RWPE2 (cell line): ENCODE results near the gene APPBP2.
"Not testable (repeated sequence)": the region's sequence is repeated elsewhere in the genome, so short reads cannot be mapped to it uniquely, and the experiment has no call there.

ENCODE experiments used
- ATAC-seq: fragments of 200-7000 bp; cut with Tn5 transposase; 3 replicates; pipeline ENCODE4 v1.9.1; 2021; ENCODE audit warnings: low read depth
- DNase-seq: peaks from one replicate; pipeline ENCODE4 v3.0.0-alpha.2; 2020; ENCODE audit warnings: low spot score
- H3K27ac ChIP-seq: fragments of 450-650 bp; 2 replicates; pipeline ENCODE4 v1.5.1; 2017; ENCODE audit warnings: mild to moderate bottlenecking; ENCODE audit not compliant: poor library complexity, severe bottlenecking
- H3K27me3 ChIP-seq: fragments of 250-450 bp; sonication (Bioruptor Pico); 2 replicates; pipeline ENCODE4 v1.5.1; 2021; ENCODE audit warnings: mild to moderate bottlenecking, moderate library complexity; ENCODE audit not compliant: insufficient read depth, poor library complexity, severe bottlenecking
- H3K36me3 ChIP-seq: fragments of 250-450 bp; sonication (Bioruptor Pico); 2 replicates; pipeline ENCODE4 v1.5.1; 2020; ENCODE audit warnings: low read depth, mild to moderate bottlenecking, moderate library complexity
- H3K4me1 ChIP-seq: fragments of 250-450 bp; sonication (Bioruptor Pico); 2 replicates; pipeline ENCODE4 v1.5.1; 2021; ENCODE audit warnings: mild to moderate bottlenecking, moderate library complexity; ENCODE audit not compliant: insufficient read depth, poor library complexity, severe bottlenecking
- H3K4me3 ChIP-seq: fragments of 250-450 bp; sonication (Bioruptor Pico); 2 replicates; pipeline ENCODE4 v1.5.1; 2021; ENCODE audit warnings: mild to moderate bottlenecking, moderate library complexity; ENCODE audit not compliant: severe bottlenecking
- H3K9me3 ChIP-seq: fragments of 250-450 bp; sonication (Bioruptor Pico); 2 replicates; pipeline ENCODE4 v1.5.1; 2021; ENCODE audit warnings: mild to moderate bottlenecking, moderate library complexity; ENCODE audit not compliant: severe bottlenecking
- CTCF ChIP-seq: fragments of 450-650 bp; IDR thresholded peaks from one replicate; pipeline ENCODE4 v1.5.1; 2017; ENCODE audit warnings: mild to moderate bottlenecking, moderate library complexity; ENCODE audit not compliant: poor library complexity, severe bottlenecking

APPBP2 gene

DNA sequence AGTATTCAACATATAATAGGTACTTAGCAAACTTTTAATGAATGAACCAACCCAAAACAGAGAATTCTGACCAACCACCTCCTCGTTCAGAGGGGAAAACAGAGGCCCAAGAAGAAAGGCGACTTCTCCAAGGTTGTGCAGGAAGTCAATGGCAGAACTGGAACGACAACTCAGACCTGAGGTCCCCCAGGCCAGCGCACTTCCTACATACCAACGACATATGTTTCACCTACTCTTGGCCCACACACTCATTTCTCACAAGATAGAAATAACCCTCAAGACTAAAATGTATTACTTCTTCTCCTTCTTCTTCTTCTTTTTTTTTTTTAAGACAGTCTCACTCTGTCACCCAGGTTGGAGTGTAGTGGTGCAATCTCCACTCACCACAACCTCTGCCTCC lies 89.4 kb downstream of the APPBP2 start:
- Histone ChIP-seq H3K4me3 (no peak overlapping the region), H3K27me3 (no peaks in the 10 kb centered on the region), H3K27ac (no peak overlapping the region), H3K9me3 (no peaks in the 10 kb centered on the region), H3K4me1 (peaks cover 7% of the 10 kb centered on the region), H3K36me3 (no peaks in the 10 kb centered on the region)
- DNase-seq (no peak), ATAC-seq (no peak)
- no peak for TF ChIP-seq CTCF

- Histone ChIP-seq H3K27ac (no peak overlapping the region), H3K36me3 (no peaks in the 10 kb centered on the region), H3K27me3 (no peaks in the 10 kb centered on the region), H3K9me3 (no peaks in the 10 kb centered on the region), H3K4me3 (no peak overlapping the region), H3K4me1 (peaks cover 7% of the 10 kb centered on the region)
- TF ChIP-seq CTCF: peak; percentile 96
- DNase-seq (no peak), ATAC-seq (peak; percentile 56)
Measured at GRCh38 chr17:60435244-60436167, 90.5 kb downstream of the APPBP2 start.

GRCh38 chr17:60433021-60433997 lies 92.7 kb downstream of the APPBP2 start:
- not testable (repeated sequence) for H3K27ac ChIP-seq, DNase-seq, H3K27me3 ChIP-seq, H3K4me3 ChIP-seq, H3K36me3 ChIP-seq, H3K4me1 ChIP-seq, H3K9me3 ChIP-seq, ATAC-seq

DNA sequence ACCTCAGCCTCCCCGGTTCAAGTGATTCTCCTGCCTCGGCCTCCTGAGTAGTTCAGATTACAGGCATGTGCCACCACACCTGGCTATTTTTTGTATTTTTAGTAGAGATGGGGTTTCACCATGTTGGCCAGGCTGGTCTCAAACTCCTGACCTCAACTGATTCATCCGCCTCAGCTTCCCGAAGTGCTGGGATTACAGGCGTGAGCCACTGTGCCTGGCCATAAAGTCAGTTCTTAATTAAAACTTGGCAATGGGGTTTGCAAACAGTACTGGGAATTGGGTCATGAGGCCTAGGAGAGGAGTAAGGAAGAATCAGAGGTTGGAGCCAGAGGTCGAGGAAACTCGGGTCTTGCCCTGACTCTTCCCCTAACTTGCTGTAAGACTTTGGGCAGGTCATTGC lies 95.5 kb downstream of the APPBP2 start:
- not testable (repeated sequence) for H3K36me3 ChIP-seq, DNase-seq, H3K9me3 ChIP-seq, ATAC-seq, H3K4me1 ChIP-seq, H3K27me3 ChIP-seq, H3K27ac ChIP-seq, H3K4me3 ChIP-seq

GRCh38 chr17:60428491-60428890 lies 97.6 kb downstream of the APPBP2 start:
- not testable (repeated sequence) for H3K27me3 ChIP-seq, ATAC-seq, H3K4me3 ChIP-seq, H3K4me1 ChIP-seq, H3K27ac ChIP-seq, H3K36me3 ChIP-seq, DNase-seq, H3K9me3 ChIP-seq

DNA sequence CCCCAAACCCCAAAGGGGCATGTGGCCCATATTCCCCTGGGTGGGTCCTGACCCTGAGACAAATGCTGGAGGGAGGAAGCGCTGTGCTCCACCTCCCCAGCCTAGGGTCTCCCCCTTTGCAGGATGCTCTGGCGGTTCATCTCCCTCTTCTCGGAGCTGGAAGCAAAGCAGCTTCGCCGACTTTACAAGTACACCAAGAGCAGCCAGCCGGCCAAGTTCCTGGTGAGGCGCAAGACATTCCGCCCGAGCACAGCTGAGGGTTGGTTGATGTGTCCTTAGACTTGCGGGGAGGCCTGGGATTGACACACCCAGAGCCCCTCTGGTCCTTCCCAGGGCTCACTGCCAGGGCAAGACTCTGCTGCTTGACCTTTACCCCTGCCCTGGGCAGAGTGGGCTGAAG lies 99.4 kb downstream of the APPBP2 start:
- Histone ChIP-seq H3K27me3 (no peaks in the 10 kb centered on the region), H3K4me3 (no peak overlapping the region), H3K9me3 (no peaks in the 10 kb centered on the region), H3K36me3 (no peaks in the 10 kb centered on the region), H3K4me1 (no peaks in the 10 kb centered on the region), H3K27ac (no peak overlapping the region)
- no peak for DNase-seq
- no peak for ATAC-seq
- TF ChIP-seq CTCF: no peak
